CD14-positive monocyte (primary cell): ENCODE data around the gene ZC3H13. TPM values are rescaled to one million over a fixed set of nuclear protein-coding genes. Genes with fewer than 3 reads are reported as not detected.

ENCODE experiments used
- DNase-seq, 3 donors: peaks; one replicate each; pipeline ENCODE4 v3.0.0-alpha.2; 2011 to 2022
- H2AFZ ChIP-seq: 2 replicates; pipeline ENCODE4 v1.6.0; 2012; ENCODE audit warnings: mild to moderate bottlenecking, low read depth, low read length, inconsistent platforms; ENCODE audit not compliant: insufficient read depth, poor library complexity, severe bottlenecking
- H3K27ac ChIP-seq, 2 donors: 1 replicate in 1 of 2; 2 replicates in 1 of 2; pipeline ENCODE4 v1.5.1; 2012 to 2013; ENCODE audit warnings: low read length in 2 of 2, control low read depth in 1 of 2, inconsistent platforms in 1 of 2, low read depth in 1 of 2, mild to moderate bottlenecking in 1 of 2
- H3K27me3 ChIP-seq, 2 donors: one replicate each; pipeline versions ENCODE4 v1.6.0 to v1.6.1; 2011 to 2013; ENCODE audit warnings: low read length in 2 of 2; ENCODE audit not compliant: control insufficient read depth in 2 of 2, insufficient read depth in 2 of 2
- H3K36me3 ChIP-seq, 2 donors: replicated peaks in 1 of 2; 1 replicate in 1 of 2; 2 replicates in 1 of 2; pipeline versions ENCODE4 v1.5.1 to v1.6.1; 2012 to 2013; ENCODE audit warnings: low read length in 2 of 2, control low read depth in 1 of 2, inconsistent platforms in 1 of 2, mild to moderate bottlenecking in 1 of 2; ENCODE audit not compliant: insufficient read depth in 2 of 2, control insufficient read depth in 1 of 2
- H3K4me1 ChIP-seq, 2 donors: 1 replicate in 1 of 2; 2 replicates in 1 of 2; pipeline versions ENCODE4 v1.5.1 to v1.6.1; 2012 to 2013; ENCODE audit warnings: low read length in 2 of 2, control low read depth in 1 of 2, inconsistent platforms in 1 of 2, mild to moderate bottlenecking in 1 of 2, moderate library complexity in 1 of 2; ENCODE audit not compliant: insufficient read depth in 2 of 2, control insufficient read depth in 1 of 2
- H3K4me2 ChIP-seq: replicated peaks from 2 replicates; pipeline ENCODE3; 2012; ENCODE audit warnings: low read length, moderate library complexity, mild to moderate bottlenecking; ENCODE audit not compliant: poor library complexity, severe bottlenecking; ENCODE audit errors: extremely low read depth
- H3K4me3 ChIP-seq, 3 experiments: fragments of 200-600 bp in 1 of 3; sonication (generic) in 1 of 3; replicated peaks in 1 of 3; 1 replicate in 2 of 3; 2 replicates in 1 of 3; pipeline ENCODE4 v1.5.1; 2011 to 2013; ENCODE audit warnings: low read length in 3 of 3, mild to moderate bottlenecking in 3 of 3, control low read depth in 2 of 3, low read depth in 2 of 3, inconsistent platforms in 1 of 3, moderate library complexity in 1 of 3
- H3K79me2 ChIP-seq: 2 replicates; pipeline ENCODE4 v1.6.0; 2012; ENCODE audit warnings: mild to moderate bottlenecking, control low read depth, inconsistent platforms, low read length, moderate library complexity; ENCODE audit not compliant: insufficient read depth
- H3K9ac ChIP-seq: 2 replicates; pipeline ENCODE4 v1.6.0; 2017; ENCODE audit warnings: low read length, mild to moderate bottlenecking; ENCODE audit not compliant: insufficient read depth, poor library complexity, severe bottlenecking
- H3K9me3 ChIP-seq, 2 donors: replicated peaks in 1 of 2; 1 replicate in 1 of 2; 2 replicates in 1 of 2; pipeline versions ENCODE4 v1.5.1 to v1.6.1; 2012 to 2013; ENCODE audit warnings: low read length in 2 of 2, control low read depth in 1 of 2; ENCODE audit not compliant: control insufficient read depth in 1 of 2, insufficient read depth in 1 of 2
- H4K20me1 ChIP-seq: 2 replicates; pipeline ENCODE4 v1.6.0; 2012; ENCODE audit warnings: mild to moderate bottlenecking, low read length, control low read depth, moderate library complexity; ENCODE audit not compliant: insufficient read depth
- H3K27ac Mint-ChIP-seq, 7 donors: one replicate each; pipeline ENCODE4 v1.8.0; 2020; ENCODE audit warnings: mild to moderate bottlenecking in 7 of 7, mixed read lengths in 7 of 7, moderate library complexity in 6 of 7, inconsistent platforms in 2 of 7
- H3K27me3 Mint-ChIP-seq, 3 donors: one replicate each; pipeline ENCODE4 v1.8.0; 2021 to 2022; ENCODE audit warnings: low read depth in 3 of 3, mild to moderate bottlenecking in 3 of 3, mixed read lengths in 3 of 3, moderate library complexity in 3 of 3, inconsistent platforms in 1 of 3
- H3K36me3 Mint-ChIP-seq, 2 donors: one replicate each; pipeline ENCODE4 v1.8.0; 2020; ENCODE audit warnings: mixed read lengths in 2 of 2, inconsistent platforms in 1 of 2, mild to moderate bottlenecking in 1 of 2
- H3K4me1 Mint-ChIP-seq: one replicate; pipeline ENCODE4 v1.8.0; 2020; ENCODE audit warnings: mild to moderate bottlenecking, mixed read lengths
- H3K4me3 Mint-ChIP-seq, 2 donors: one replicate each; pipeline ENCODE4 v1.8.0; 2020; ENCODE audit warnings: mild to moderate bottlenecking in 2 of 2, mixed read lengths in 2 of 2, moderate library complexity in 1 of 2
- H3K9me3 Mint-ChIP-seq, 7 donors: one replicate each; pipeline ENCODE4 v1.8.0; 2020 to 2022; ENCODE audit warnings: mixed read lengths in 7 of 7, mild to moderate bottlenecking in 6 of 7, moderate library complexity in 6 of 7, inconsistent platforms in 2 of 7
- CTCF ChIP-seq: fragments of 200-600 bp; IDR thresholded peaks from one replicate; pipeline ENCODE4 v1.8.0; 2022; ENCODE audit warnings: antibody characterized with exemption, mild to moderate bottlenecking
- WGBS: methylation state at CpG from one replicate; pipeline ENCODE4 v1.1.5; 2013; ENCODE audit warnings: missing lambda C conversion rate; ENCODE audit not compliant: insufficient coverage; 5-methylcytosine and 5-hydroxymethylcytosine counted together
- intact Hi-C, 2 donors: fragments of 100-400 bp; cut with micrococcal nuclease; formaldehyde crosslinking; loops; one replicate each; pipeline versions ENCODE4 v1.15.0 to v1.15.1; 2023
- polyA plus RNA-seq, 3 donors: library from polyadenylated mRNA; depleted of rRNA in 1 of 3; unstranded in 2 of 3; stranded (reverse) in 1 of 3; fragments of 300-500 nt in 2 of 3; fragments of >200 nt in 1 of 3; fragmentation: Illumina TruSeq in 2 of 3; gene quantifications; 1 replicate in 2 of 3; 2 replicates in 1 of 3; pipeline ENCODE4 v1.2.3, GENCODE V29; 2012 to 2021

Gene ZC3H13
- polyA plus RNA-seq, 3 donors = 5.3 to 22.2 (median 9.7) TPM

- Histone ChIP-seq H3K36me3 (no peaks in the 10 kb centered on the region), H3K79me2 (no peaks in the 10 kb centered on the region), H3K4me1 (peaks cover 6 to 7% of the 10 kb centered on the region in 2 donors), H3K4me2 (no peak overlapping the region), H3K4me3 (no peak overlapping the region), H3K9me3 (no peaks in the 10 kb centered on the region), H2AFZ (no peak overlapping the region), H4K20me1 (no peaks in the 10 kb centered on the region), H3K27ac (no peak overlapping the region), H3K27me3 (no peaks in the 10 kb centered on the region), H3K9ac (no peak overlapping the region)
- no peak for TF ChIP-seq CTCF
- no peak overlapping the region for H3K27ac Mint-ChIP-seq
- no peaks in the 10 kb centered on the region for H3K9me3 Mint-ChIP-seq
- peaks cover 5% of the 10 kb centered on the region for H3K4me1 Mint-ChIP-seq
- WGBS = 62% methylated on average over 3 of the region's 3 CpGs
- DNase-seq = no peak
- no peaks in the 10 kb centered on the region for H3K36me3 Mint-ChIP-seq
- intact Hi-C loops = no loop called here
- peaks cover 0 to 2% (median 1%) of the 10 kb centered on the region in 3 donors for H3K27me3 Mint-ChIP-seq
- H3K4me3 Mint-ChIP-seq = no peak overlapping the region
Measured at GRCh38 chr13:45926741-45927140, 125.8 kb downstream of the ZC3H13 start.

GRCh38 chr13:45925151-45925550 lies 127.4 kb downstream of the ZC3H13 start:
- Mint-ChIP-seq H3K4me1 (no peaks in the 10 kb centered on the region), H3K27me3 (peaks cover 0 to 2% (median 1%) of the 10 kb centered on the region in 3 donors), H3K27ac (peak overlapping the region in 1 of 7 donors; percentile 68), H3K9me3 (no peaks in the 10 kb centered on the region), H3K4me3 (no peak overlapping the region), H3K36me3 (no peaks in the 10 kb centered on the region)
- Histone ChIP-seq H3K4me1 (no peaks in the 10 kb centered on the region), H3K79me2 (no peaks in the 10 kb centered on the region), H2AFZ (no peak overlapping the region), H4K20me1 (no peaks in the 10 kb centered on the region), H3K36me3 (no peaks in the 10 kb centered on the region), H3K27ac (no peak overlapping the region), H3K9me3 (no peaks in the 10 kb centered on the region), H3K27me3 (no peaks in the 10 kb centered on the region), H3K4me3 (no peak overlapping the region), H3K9ac (no peak overlapping the region), H3K4me2 (no peak overlapping the region)
- 100% methylated on average over 1 of the region's 3 CpGs for WGBS
- no peak for DNase-seq
- intact Hi-C loops = no loop called here
- TF ChIP-seq CTCF = peak; percentile 27
